OCI-M1 (cell line): Measurements from ENCODE around the gene MRPL4.

ENCODE experiments used
- DNase-seq: peaks from one replicate; lab custom pipeline; 2025; lab: John Stamatoyannopoulos, UW

Gene MRPL4

GRCh38 chr19:10251792-10252694 is at the start of gene MRPL4:
TSS of gene MRPL4 (plus strand) at chr19:10252214. CDS start at chr19:10252254, 40 bp downstream.
- DNase-seq = peak; percentile 100

- no peak for DNase-seq
These were observed 48.3 kb upstream of the MRPL4 start for GRCh38 chr19:10203686-10204085.

GRCh38 chr19:10205636-10206035 is 46.4 kb upstream of the MRPL4 start:
- no peak for DNase-seq

- no peak for DNase-seq
These were observed 45.7 kb upstream of the MRPL4 start for GRCh38 chr19:10206226-10206885.

GRCh38 chr19:10207026-10207425 is 45.0 kb upstream of the MRPL4 start:
- no peak for DNase-seq

GRCh38 chr19:10209315-10209714 is 42.7 kb upstream of the MRPL4 start:
- no peak for DNase-seq

GRCh38 chr19:10211061-10211460 is 41.0 kb upstream of the MRPL4 start:
- DNase-seq = peak; percentile 83

GRCh38 chr19:10211691-10212090 is 40.3 kb upstream of the MRPL4 start:
- no peak for DNase-seq

GRCh38 chr19:10214784-10215183 is 37.2 kb upstream of the MRPL4 start:
- no peak for DNase-seq

GRCh38 chr19:10217085-10217484 is 34.9 kb upstream of the MRPL4 start:
- no peak for DNase-seq

GRCh38 chr19:10219678-10220077 is 32.3 kb upstream of the MRPL4 start:
- peak; percentile 90 for DNase-seq

GRCh38 chr19:10220695-10221094 is 31.3 kb upstream of the MRPL4 start:
- DNase-seq = no peak

- DNase-seq = peak; percentile 55
These were observed 29.7 kb upstream of the MRPL4 start for GRCh38 chr19:10222201-10222890.

GRCh38 chr19:10223488-10224213 is 28.4 kb upstream of the MRPL4 start:
- no peak for DNase-seq

GRCh38 chr19:10224337-10224736 is 27.7 kb upstream of the MRPL4 start:
- DNase-seq = no peak

- DNase-seq = no peak
These were observed 26.0 kb upstream of the MRPL4 start for GRCh38 chr19:10226021-10226375.

- DNase-seq = no peak
These were observed 25.5 kb upstream of the MRPL4 start for GRCh38 chr19:10226376-10227025.

- no peak for DNase-seq
These were observed 24.7 kb upstream of the MRPL4 start for GRCh38 chr19:10227026-10227971.

GRCh38 chr19:10228393-10228792 is 23.6 kb upstream of the MRPL4 start:
- no peak for DNase-seq

- DNase-seq = peak; percentile 87
These were observed 23.1 kb upstream of the MRPL4 start for GRCh38 chr19:10228920-10229319.
